GM12892 (cell line): ENCODE measurements around the gene FBXL13.

Source experiments
- POLR2A ChIP-seq: IDR thresholded peaks from 2 replicates; pipeline ENCODE4 v1.6.1; 2011; ENCODE audit warnings: low read depth, low read length, control low read depth
- POLR2AphosphoS5 ChIP-seq: IDR thresholded peaks from 2 replicates; pipeline ENCODE4 v1.6.1; 2011; ENCODE audit warnings: low read depth, low read length, control low read depth

GRCh38 chr7:102912742-102913141 lies 161.9 kb downstream of the FBXL13 start, which contains the start of gene LRRC17:
- TF ChIP-seq POLR2A = no peak
- no peak for TF ChIP-seq POLR2AphosphoS5
